NCI-H2196 treated with DMSO at 0.1 percent for 48 hours (cell line): ENCODE data around the gene RBP7.
"Not testable (repeated sequence)": the region's sequence is repeated elsewhere in the genome, so short reads cannot be mapped to it uniquely, and the experiment has no call there.

ENCODE experiments used
- DNase-seq: peaks from one replicate; lab custom pipeline; 2025; ENCODE audit not compliant: unreplicated experiment; lab: John Stamatoyannopoulos, UW

Gene RBP7

DNA sequence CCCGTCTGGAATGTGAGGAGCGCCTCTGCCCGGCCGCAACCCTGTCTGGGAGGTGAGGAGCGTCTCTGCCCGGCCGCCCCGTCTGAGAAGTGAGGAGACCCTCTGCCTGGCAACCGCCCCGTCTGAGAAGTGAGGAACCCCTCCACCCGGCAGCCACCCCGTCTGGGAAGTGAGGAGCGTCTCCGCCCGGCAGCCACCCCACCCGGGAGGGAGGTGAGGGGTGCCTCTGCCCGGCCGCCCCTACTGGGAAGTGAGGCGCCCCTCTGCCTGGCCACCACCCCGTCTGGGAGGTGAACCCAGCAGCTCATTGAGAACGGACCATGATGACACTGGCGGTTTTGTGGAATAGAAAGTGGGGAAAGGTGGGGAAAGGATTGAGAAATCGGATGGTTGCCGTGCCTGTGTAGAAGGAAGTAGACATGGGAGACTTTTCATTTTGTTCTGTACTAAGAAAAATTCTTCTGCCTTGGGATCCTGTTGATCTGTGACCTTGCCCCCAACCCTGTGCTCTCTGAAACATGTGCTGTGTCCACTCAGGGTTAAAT, 32.0 kb downstream of the RBP7 start:
- not testable (repeated sequence) for DNase-seq

DNA sequence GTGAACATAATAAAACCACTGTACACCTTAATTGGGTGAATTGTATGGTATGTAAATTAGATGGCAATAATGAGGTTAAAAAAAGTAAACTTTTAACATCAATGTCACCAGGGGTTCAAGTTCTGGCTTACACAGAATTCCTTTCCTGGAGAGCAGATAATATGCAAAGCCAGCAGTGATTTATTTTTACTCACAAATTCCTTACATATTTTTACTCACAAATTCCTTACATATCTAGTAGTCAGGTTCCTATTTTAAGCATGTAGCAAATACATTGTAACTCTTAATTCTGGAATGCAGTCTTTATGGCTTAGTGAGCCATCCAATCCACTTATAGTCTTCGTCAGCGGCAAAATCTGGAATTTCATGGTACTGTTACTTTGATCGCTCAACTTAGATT, 34.4 kb downstream of the RBP7 start:
- DNase-seq: no peak

GRCh38 chr1:10032590-10033358, 35.7 kb downstream of the RBP7 start, which contains the start of gene UBE4B:
Gene UBE4B, plus strand, starts transcription at chr1:10032958. Its CDS starts 713 bp downstream, at chr1:10033671.
- DNase-seq: peak; percentile 99

- DNase-seq: no peak
Measured at GRCh38 chr1:10033359-10033845, 36.4 kb downstream of the RBP7 start.

- no peak for DNase-seq
Measured at GRCh38 chr1:10042746-10043145, 45.7 kb downstream of the RBP7 start.

DNA sequence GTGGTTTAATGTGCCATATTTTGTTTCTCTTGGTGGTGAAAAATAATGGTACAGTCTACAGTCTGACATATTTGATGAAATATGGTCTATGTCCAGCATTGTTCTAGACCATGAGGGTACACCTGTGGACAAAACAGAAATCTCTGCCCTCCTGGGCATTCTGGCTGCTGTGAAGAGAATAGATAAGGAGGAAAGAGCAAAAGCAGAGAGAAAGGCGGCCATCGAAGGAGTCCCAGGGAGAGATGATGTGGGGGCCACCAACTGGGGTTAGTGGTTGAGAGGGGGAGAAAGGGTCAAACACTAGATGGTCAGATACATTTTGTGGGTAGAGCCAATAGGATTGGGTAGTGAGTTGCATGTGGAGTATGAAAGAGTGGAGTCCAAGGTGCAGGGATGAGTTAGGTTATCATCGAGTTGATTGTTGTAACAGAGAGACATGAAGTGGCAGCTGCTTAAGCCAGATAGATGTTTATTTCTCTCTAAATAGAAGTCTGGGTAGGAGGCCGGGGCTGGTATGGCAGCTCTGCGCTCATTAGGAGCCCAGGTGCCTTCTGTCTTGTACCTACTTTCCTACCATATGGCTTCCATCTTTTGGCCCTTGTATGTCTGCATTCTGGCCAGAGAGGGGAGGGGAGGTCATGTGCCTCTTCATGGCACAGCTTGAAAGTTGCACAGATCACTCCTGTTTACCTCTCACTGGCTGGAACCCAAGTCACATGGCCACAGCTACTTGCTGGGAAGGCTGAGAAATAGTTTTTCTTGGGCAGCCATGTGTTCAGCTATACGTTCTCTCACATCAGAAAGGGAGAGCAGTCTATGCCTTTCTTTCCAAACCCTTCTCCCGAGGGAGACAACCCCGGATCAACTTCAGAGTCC, 48.7 kb downstream of the RBP7 start:
- no peak for DNase-seq

DNA sequence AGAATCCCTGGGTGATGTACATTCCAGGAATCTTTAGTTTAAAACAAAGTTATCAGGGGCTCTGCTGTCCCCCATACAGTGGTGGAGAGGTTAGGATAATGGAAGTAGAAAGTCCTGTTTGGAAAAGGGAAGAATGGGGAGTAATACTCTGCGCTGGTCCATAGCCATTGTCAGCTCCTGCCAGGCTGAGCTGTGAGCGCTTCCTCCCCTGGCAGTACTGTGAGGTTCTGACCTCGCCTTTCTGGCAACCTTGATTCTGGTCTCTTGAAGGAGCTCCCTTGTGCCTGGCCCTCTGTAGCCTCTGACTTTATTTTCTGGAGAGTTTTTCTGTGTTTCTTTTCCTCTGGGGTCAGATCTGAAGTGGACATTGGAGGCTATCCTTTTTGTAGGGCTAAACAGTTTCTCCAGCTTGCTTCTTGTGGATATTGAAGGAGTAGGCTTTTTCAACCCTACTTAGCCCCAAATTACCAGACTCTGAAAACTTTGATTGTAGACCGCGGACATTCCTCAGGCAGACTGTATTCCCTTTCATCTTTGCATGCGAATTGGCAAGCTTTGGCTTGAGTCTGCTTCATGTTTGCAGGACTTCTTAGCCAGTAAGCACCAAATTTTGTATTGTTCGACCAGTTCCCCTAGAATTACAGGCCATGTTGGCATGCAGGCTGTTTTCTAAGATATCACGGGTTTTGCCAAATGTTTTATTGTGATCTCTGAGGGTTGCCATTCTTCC, 49.5 kb downstream of the RBP7 start:
- no peak for DNase-seq

- DNase-seq: no peak
Measured at GRCh38 chr1:10048601-10049000, 51.6 kb downstream of the RBP7 start.

DNA sequence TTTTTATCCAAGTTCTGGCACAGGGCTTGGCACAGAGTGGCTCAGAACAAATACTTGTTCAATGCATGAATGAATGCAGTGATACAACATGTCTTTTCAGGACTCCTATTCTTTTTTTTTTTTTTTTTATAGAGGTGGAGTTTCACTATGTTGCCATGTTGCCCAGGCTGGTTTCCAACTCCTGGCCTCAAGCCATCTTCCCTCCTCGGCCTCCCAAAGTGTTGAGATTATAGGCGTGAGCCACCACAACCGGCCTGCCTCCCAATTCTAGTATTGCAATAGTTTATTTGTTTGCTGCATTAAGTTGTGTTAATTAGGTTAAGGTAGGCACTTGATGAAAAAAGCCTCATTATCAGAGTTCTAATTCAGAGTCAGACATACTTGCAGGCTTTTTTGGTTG, 53.6 kb downstream of the RBP7 start:
- DNase-seq: no peak

DNA sequence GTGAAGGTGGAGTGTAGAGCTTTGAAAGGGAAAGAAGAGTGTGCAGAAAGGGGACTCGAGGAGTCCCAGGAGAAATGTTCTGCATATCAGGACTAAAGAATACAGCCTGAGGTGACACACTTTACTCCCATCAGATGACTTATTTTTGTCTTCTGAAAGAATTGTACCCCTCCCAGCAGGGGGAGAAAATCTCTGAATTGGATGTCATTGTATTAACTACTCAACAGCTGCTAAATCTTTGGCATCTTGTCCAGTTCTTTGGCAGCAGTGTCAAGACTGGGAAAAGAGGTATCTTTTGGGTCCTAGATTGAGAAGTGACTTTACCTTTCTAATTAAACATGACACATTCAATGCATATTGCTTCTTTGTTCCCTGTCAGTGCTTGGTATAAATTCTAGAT, 54.6 kb downstream of the RBP7 start:
- DNase-seq: no peak

GRCh38 chr1:10052347-10052746, 55.3 kb downstream of the RBP7 start:
- DNase-seq: no peak

GRCh38 chr1:10054465-10054864, 57.4 kb downstream of the RBP7 start:
- no peak for DNase-seq

GRCh38 chr1:10056599-10056987, 59.6 kb downstream of the RBP7 start:
- DNase-seq: no peak

GRCh38 chr1:10057343-10057742, 60.3 kb downstream of the RBP7 start:
- no peak for DNase-seq

DNA sequence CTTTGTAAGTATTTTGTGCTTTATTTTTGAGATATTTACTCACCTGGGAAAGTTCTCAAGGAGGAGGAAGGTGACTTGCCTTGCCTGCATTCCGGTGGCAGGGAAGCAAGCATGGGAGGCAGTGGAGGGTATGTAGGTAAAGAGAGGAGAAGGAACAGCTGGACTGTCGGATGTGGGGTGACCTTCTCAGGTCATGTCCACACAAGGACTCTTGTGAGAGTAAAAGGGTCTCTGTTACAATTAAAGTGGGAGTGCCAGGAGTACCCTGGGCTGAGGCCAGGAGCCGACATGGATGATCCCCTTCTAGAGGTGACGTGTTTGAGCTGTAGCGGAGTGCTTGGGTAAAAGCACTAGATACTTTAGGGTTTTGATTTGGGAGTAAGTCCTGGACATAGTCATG, 60.8 kb downstream of the RBP7 start:
- no peak for DNase-seq

- DNase-seq: no peak
Measured at GRCh38 chr1:10059342-10059718, 62.3 kb downstream of the RBP7 start.

DNA sequence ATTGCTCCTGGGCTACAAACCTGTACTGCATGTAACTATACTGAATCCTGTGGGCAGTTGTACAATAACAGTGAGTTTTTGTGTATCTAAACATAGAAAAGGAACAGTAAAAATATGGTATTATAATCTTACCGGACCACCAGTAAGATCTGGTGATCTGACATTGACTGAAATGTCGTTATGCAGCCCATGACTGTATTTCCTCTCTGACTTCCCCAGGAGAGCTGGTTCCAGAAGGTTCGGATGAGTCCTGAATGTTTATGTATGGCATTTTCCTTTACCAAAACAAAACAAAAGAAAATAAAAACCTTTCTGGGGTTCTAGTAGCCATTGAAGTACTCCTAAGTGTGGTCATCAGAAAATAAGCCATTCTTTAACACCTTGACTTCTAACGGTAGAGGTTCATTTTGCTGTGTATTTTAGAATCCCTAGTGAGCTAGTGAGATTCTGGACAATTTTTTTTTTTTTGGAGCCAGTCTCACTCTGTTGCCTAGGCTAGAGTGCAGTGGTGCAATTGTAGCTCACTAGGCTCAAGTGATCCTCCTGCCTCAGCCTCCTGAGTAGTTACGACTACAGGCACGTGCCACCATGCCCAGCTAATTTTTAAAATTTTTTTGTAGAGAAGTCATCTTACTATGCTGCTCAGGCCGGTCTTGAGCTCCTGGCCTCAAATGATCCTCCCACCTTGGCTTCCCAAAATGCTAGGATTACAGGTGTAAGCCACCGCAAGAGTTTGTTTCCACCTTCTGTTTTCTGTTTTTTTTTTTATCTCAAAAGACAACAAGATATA, 63.5 kb downstream of the RBP7 start:
- no peak for DNase-seq

DNA sequence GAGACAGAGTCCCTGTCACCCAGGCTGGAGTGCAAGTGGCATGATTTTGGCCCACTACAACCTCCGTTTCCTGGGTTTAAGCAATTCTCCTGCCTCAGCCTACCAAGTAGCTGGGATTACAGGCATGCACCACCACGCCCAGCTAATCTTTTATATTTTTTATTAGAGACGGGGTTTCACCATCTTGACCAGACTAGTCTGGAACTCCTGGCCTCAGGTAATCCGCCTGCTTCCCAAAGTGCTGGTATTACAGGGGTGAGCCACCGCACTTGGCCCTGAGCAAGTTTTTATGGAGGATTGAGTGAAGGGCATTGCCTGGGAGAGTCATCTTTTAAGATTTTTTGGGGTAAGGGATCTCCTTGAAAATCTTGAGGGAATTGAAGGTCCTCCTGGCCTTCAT, 64.2 kb downstream of the RBP7 start:
- DNase-seq: no peak

DNA sequence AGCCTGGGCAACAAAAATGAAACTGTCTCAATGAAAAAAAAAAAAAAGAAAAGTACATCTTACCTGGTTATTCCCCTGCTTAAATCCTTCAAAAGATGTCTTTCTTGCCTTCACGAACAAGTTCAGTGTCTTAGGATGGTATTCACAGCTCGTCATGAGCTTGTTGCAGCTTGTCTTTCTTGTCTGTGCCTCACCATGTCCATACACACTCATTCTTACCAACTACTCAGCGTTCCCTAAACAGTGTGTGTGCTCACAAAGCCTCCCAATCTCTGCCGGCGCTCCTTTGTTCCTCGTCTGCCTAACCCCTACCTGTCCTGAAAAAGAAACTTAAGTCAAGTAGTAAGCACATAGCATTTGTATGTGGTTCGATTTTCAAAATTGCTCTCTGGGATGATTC, 66.8 kb downstream of the RBP7 start:
- DNase-seq: no peak
